Stomach (tissue), 9 donors: ENCODE results near the gene ZNF330. TPM values are rescaled to one million over a fixed set of nuclear protein-coding genes. Genes with fewer than 3 reads are reported as not detected.
"Not testable (repeated sequence)": the region's sequence is repeated elsewhere in the genome, so short reads cannot be mapped to it uniquely, and the experiment has no call there.

Experiments used
- DNase-seq, 2 donors: peaks; one replicate each; pipeline versions ENCODE4 v3.0.0 to v3.0.0-alpha.2; 2013 to 2019
- H3K27ac ChIP-seq, 5 donors: fragments of 200-600 bp in 4 of 5; sonication (generic) in 4 of 5; one replicate each; pipeline ENCODE4 v1.5.1; 2013 to 2019; ENCODE audit warnings: mild to moderate bottlenecking in 1 of 5, moderate library complexity in 1 of 5
- H3K27me3 ChIP-seq, 3 donors: fragments of 200-600 bp; sonication (generic); one replicate each; pipeline ENCODE4 v1.5.1; 2017 to 2019; ENCODE audit warnings: mixed run types in 1 of 3
- H3K36me3 ChIP-seq, 4 donors: fragments of 200-600 bp; sonication (generic); 1 replicate in 3 of 4; 2 replicates in 1 of 4; pipeline ENCODE4 v1.5.1; 2016 to 2019
- H3K4me1 ChIP-seq, 4 donors: fragments of 200-600 bp; sonication (generic); one replicate each; pipeline ENCODE4 v1.5.1; 2016 to 2019
- H3K4me3 ChIP-seq, 4 donors: fragments of 200-600 bp; sonication (generic) in 3 of 4; one replicate each; pipeline ENCODE4 v1.5.1; 2016 to 2019; ENCODE audit warnings: mild to moderate bottlenecking in 1 of 4
- H3K9me3 ChIP-seq, 4 donors: fragments of 200-600 bp; sonication (generic); one replicate each; pipeline ENCODE4 v1.5.1; 2016 to 2019
- EP300 ChIP-seq: sonication (generic); formaldehyde crosslinking; IDR thresholded peaks from one replicate; pipeline ENCODE4 v1.6.1; 2017; ENCODE audit warnings: antibody characterized with exemption
- POLR2A ChIP-seq, 4 donors: fragments of 450-650 bp; IDR thresholded peaks; one replicate each; pipeline ENCODE4 v1.6.1; 2016; ENCODE audit warnings: antibody characterized with exemption in 4 of 4, control low read depth in 2 of 4, mild to moderate bottlenecking in 1 of 4, moderate library complexity in 1 of 4
- POLR2AphosphoS5 ChIP-seq, 3 donors: sonication (generic); formaldehyde crosslinking; IDR thresholded peaks; one replicate each; pipeline ENCODE4 v1.6.1; 2016; ENCODE audit warnings: antibody characterized with exemption in 3 of 3
- WGBS, 5 donors: extraction: QIAGEN DNeasy Blood & Tissue Kit in 3 of 5; methylation state at CpG; one replicate each; pipeline versions ENCODE4 v1.1.5 to v1.1.7; 2013 to 2018; 5-methylcytosine and 5-hydroxymethylcytosine counted together
- intact Hi-C: fragments of 100-400 bp; cut with DNase I; formaldehyde crosslinking; loops from one replicate; pipeline ENCODE4 v1.15.1; 2023; ENCODE audit warnings: low total_unique reads
- polyA plus RNA-seq, 3 donors: library from polyadenylated mRNA; stranded (reverse); fragments of 200-250 nt; gene quantifications; one replicate each; pipeline ENCODE4 v1.2.3, GENCODE V29; 2013
- total RNA-seq, 5 donors: library from RNA; depleted of rRNA; stranded (reverse); fragments of >200 nt; gene quantifications; one replicate each; pipeline versions ENCODE4 v1.1.0 to v1.2.3, GENCODE V29; 2014 to 2016
- TF ChIP-seq, protein P1 (sequence below), 7 experiments: fragments of 450-650 bp in 4 of 7; fragments of 200-600 bp in 3 of 7; sonication (generic) in 3 of 7; IDR thresholded peaks; one replicate each; pipeline ENCODE4 v1.5.1; 2016 to 2019; ENCODE audit warnings: antibody characterized with exemption in 7 of 7, control low read depth in 2 of 7, mild to moderate bottlenecking in 1 of 7
- donor health status: healthy with polysubstance abuse.
- donor health status: Bipolar disorder and iron deficiency.
- donor health status: healthy.

Gene ZNF330
- total and polyA plus RNA-seq, 8 donors: 5.5 to 68.3 (median 22.4) TPM

- 38 to 47% (median 41%) methylated on average over 8 of the region's 8 CpGs for WGBS, 5 donors
- Histone ChIP-seq H3K4me3 (no peak overlapping the region), H3K9me3 (no peaks in the 10 kb centered on the region), H3K4me1 (no peaks in the 10 kb centered on the region), H3K36me3 (no peaks in the 10 kb centered on the region), H3K27me3 (no peaks in the 10 kb centered on the region), H3K27ac (no peak overlapping the region)
- no peak for DNase-seq
- intact Hi-C loops: no loop called here
- no peak for TF ChIP-seq POLR2A (IDR thresholded peaks at IDR 0.05)
- TF ChIP-seq, protein P1, sequence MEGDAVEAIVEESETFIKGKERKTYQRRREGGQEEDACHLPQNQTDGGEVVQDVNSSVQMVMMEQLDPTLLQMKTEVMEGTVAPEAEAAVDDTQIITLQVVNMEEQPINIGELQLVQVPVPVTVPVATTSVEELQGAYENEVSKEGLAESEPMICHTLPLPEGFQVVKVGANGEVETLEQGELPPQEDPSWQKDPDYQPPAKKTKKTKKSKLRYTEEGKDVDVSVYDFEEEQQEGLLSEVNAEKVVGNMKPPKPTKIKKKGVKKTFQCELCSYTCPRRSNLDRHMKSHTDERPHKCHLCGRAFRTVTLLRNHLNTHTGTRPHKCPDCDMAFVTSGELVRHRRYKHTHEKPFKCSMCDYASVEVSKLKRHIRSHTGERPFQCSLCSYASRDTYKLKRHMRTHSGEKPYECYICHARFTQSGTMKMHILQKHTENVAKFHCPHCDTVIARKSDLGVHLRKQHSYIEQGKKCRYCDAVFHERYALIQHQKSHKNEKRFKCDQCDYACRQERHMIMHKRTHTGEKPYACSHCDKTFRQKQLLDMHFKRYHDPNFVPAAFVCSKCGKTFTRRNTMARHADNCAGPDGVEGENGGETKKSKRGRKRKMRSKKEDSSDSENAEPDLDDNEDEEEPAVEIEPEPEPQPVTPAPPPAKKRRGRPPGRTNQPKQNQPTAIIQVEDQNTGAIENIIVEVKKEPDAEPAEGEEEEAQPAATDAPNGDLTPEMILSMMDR (IDR thresholded peaks at IDR 0.05): no peak
- TF ChIP-seq POLR2AphosphoS5 (IDR thresholded peaks at IDR 0.05): no peak
- no peak for TF ChIP-seq EP300
These were observed 41.0 kb upstream of the ZNF330 start for GRCh38 chr4:141179474-141180373.

GRCh38 chr4:141180991-141181761, 39.5 kb upstream of the ZNF330 start:
- no peaks in the 10 kb centered on the region for H3K4me1 ChIP-seq
- no peaks in the 10 kb centered on the region for H3K36me3 ChIP-seq
- intact Hi-C loops: no loop called here
- DNase-seq: no peak
- 70 to 84% (median 73%) methylated on average over 2 of the region's 2 CpGs for WGBS, 5 donors
- H3K27me3 ChIP-seq: no peaks in the 10 kb centered on the region
- no peaks in the 10 kb centered on the region for H3K9me3 ChIP-seq
- TF ChIP-seq EP300: no peak
- TF ChIP-seq, protein P1 (IDR thresholded peaks at IDR 0.05): no peak
- TF ChIP-seq POLR2A (IDR thresholded peaks at IDR 0.05): no peak
- TF ChIP-seq POLR2AphosphoS5 (IDR thresholded peaks at IDR 0.05): no peak
- no peak overlapping the region for H3K4me3 ChIP-seq
- H3K27ac ChIP-seq: no peak overlapping the region

GRCh38 chr4:141183491-141183890, 37.2 kb upstream of the ZNF330 start:
- H3K9me3 ChIP-seq, H3K27ac ChIP-seq, intact Hi-C loops, DNase-seq, H3K36me3 ChIP-seq, H3K4me1 ChIP-seq, H3K4me3 ChIP-seq, H3K27me3 ChIP-seq: not testable (repeated sequence)
- WGBS, 5 donors: 58 to 73% (median 66%) methylated on average over 2 of the region's 2 CpGs

GRCh38 chr4:141192564-141192963, 28.1 kb upstream of the ZNF330 start:
- intact Hi-C loops: no loop called here
- no peaks in the 10 kb centered on the region for H3K36me3 ChIP-seq
- WGBS, 5 donors: 91 to 97% (median 93%) methylated on average over 2 of the region's 2 CpGs

More at GRCh38 chr4:141192564-141192963, 28.1 kb upstream of the ZNF330 start:
- no peaks in the 10 kb centered on the region for H3K9me3 ChIP-seq
- DNase-seq: no peak
- H3K4me3 ChIP-seq: no peak overlapping the region
- TF ChIP-seq EP300 (no peak), POLR2A (IDR thresholded peaks at IDR 0.05) (no peak), POLR2AphosphoS5 (IDR thresholded peaks at IDR 0.05) (no peak)
- TF ChIP-seq, protein P1 (IDR thresholded peaks at IDR 0.05): no peak
- no peaks in the 10 kb centered on the region for H3K27me3 ChIP-seq
- no peak overlapping the region for H3K27ac ChIP-seq
- H3K4me1 ChIP-seq: peaks cover 0 to 5% (median 0%) of the 10 kb centered on the region in 4 donors
